ENCODE results near the gene SNAI1.
"Not testable (repeated sequence)": the region's sequence is repeated elsewhere in the genome, so short reads cannot be mapped to it uniquely, and the experiment has no call there.

The SNAI1 gene

DNA sequence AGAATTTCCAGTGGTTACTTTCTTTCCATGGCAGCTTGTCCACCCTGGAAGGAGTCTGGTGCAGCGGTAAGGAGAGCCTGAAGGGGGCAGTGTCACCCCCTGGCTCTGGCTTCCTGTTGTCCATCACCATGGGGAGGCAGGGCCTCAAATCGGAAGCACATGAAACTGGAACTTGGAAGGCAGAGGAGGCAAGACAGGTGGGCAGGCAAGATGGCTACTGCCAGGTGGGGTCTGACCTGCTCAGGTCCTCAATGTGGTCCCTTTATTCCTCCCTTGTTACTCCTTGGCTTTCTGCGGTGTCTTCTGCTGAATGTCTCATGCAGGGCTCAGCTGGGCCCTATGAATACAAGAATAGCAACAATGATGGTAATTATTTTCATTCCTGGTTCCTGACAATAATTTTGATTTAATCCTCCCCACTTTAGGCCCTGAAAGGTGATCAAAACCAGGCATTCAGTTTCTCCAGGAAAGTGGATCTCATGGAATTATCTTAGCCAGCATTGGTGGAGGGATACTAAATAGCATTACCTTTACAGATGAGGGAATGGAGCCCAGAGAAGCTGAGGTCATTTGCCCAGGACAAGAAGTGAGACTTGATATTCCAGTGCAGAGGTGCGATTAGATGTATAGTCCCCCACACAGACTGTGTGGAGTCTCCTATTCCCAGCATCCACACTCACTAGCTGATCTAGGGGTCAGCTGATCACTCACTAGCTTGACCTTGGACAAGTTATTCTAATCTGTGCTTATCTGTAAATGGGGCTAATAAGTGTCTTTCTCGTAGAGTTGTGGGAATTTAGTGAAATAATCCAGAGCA is 17.6 kb upstream of the SNAI1 start:
- no peak for DNase-seq

GRCh38 chr20:49965781-49966305 is 16.9 kb upstream of the SNAI1 start:
- no peak for DNase-seq

- no peak for DNase-seq
These were observed 15.9 kb upstream of the SNAI1 start for GRCh38 chr20:49966861-49967260.

DNA sequence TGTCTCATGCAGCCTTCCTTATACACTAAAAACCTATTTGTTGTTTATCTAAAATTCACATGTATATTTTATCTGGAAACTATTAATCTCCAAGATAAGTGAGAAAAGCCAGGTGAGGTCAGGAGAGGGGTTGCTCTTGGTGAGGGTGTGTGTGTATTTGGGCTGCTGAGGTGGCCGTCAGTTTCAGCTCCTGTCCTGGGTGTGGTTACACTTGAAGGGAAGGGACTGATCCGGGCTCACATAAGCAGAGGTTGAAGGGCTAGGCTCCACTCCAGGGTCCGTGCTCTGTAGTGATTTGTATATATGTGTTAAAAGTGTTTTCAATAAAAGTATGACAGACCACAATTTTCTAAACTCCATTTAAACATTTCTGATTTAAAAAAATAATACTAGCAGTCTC is 13.5 kb upstream of the SNAI1 start:
- DNase-seq, result no peak

- peak; percentile 19 for DNase-seq
These were observed 12.8 kb upstream of the SNAI1 start for GRCh38 chr20:49969946-49970345.

DNA sequence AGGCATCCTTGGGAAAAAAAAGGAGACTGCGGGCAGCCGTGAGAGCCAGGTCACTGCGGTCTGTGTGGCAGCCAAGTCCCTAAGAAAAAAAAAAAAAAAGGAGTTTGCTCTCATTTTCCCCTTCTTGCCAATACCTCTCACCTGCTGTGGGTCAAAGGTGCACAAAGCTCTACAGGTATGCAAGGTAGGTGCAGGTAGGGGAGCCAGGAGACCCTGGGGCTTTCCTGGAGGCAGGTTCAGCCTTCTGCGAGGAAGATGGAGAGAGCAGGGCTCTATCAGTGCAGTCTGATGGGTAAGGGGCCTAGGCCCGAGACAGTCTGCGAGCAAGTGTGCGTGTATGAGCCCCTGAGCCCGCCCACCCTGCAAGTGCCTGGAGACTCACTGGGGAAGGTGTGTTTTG is 12.3 kb upstream of the SNAI1 start:
- no peak for DNase-seq

GRCh38 chr20:49973981-49974380 is 8.8 kb upstream of the SNAI1 start:
- DNase-seq, result no peak

- DNase-seq, result no peak
These were observed 6.2 kb upstream of the SNAI1 start for GRCh38 chr20:49976542-49976941.

DNA sequence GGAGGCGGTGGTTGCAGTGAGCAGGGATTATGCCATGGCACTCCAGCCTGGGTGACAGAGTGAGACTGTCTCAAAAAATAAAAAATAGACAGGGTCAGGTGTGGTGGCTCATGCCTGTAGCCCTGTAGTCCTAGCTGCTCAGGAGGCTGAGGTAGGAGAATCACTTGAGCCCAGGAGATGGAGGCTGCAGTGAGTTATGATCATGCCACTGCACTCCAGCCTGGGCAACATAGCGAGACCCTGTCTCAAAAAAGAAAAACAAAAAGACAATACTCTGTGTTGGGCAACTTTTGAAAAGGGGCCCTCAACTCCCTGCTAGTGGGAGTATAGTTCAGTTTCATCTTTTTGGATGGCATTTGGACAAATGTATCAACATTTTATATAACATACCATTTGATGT is 5.0 kb upstream of the SNAI1 start:
- DNase-seq, result not testable (repeated sequence)

GRCh38 chr20:49978685-49979029 is 4.1 kb upstream of the SNAI1 start:
- no peak for DNase-seq

DNA sequence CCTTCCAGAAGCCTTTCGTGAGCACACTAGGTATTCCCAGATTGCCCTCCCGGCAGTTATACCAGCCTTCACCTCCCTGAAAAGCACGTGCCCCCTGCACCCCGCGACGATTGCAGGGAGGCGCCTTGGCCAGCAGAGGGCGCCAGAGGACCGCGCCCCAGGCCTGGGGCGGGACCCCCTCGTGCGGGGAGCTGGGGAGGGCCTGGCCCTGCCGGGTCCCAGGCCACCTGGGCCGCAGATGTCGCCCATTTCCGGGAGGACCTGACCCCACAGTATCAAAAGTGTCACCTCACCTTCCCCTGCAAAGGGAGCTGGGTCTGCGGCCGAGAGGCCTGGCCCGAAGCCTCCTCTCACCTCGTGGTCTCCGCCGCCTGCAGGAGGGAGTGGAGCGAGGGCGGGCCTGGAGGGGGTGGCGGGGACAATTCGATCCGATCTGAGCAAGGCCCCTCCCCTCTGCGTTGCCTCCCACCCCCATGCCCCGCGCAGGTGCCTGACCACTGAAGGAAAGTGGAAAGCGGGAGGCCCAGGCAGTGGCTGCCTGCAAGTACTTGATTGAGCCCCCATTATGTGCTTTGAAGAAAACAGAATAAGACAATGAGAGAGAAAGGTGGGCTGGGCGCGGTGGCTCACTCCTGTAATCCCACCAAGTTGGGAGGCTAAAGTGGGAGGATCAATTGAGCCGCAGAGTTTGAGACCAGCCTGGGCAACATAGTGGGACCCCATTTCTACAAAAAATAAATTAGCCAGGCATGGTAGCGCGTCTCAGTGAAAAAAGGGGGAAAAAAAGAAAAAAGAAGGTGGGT is 3.5 kb upstream of the SNAI1 start:
- peak; percentile 49 for DNase-seq

DNA sequence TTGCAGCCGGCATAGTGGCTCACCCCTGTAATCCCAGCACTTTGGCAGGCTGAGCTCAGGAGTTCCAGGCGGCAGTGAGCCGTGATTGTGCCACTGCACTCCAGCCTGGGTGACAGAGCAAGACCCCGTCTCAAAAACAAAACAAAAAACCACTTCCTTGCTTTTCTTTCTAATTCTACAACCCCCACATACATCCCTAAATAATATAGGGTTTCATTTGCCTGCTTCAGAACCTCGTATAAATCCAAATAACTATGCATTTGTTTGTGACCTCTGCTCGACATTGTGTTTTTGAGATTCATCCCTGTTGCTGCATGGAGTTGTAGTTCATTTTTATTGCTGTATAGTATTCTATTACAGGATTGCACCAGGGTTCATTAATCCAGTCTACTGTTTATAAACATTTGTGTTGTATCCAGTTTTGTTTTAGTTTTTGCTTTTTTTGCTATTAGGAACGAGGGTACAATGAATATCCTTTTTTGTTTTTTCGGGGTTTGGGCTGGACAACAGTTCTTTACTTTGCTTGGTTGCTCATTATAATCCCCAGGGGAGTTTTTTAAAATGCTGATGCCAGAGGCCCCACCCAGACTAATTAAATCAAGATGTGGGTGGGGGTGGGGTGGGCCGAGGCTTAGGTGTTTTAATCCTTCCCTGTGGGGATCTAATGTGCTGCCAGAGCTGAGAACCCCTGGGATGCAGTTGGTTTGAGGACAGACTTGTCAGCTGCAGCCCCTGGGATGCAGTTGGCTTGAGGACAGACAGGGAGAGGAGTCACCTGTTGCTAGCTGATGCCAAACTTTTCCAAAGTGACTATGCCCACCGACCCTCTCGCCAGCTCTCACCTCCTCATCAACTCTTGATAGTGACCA is 2.4 kb upstream of the SNAI1 start:
- DNase-seq, result no peak

DNA sequence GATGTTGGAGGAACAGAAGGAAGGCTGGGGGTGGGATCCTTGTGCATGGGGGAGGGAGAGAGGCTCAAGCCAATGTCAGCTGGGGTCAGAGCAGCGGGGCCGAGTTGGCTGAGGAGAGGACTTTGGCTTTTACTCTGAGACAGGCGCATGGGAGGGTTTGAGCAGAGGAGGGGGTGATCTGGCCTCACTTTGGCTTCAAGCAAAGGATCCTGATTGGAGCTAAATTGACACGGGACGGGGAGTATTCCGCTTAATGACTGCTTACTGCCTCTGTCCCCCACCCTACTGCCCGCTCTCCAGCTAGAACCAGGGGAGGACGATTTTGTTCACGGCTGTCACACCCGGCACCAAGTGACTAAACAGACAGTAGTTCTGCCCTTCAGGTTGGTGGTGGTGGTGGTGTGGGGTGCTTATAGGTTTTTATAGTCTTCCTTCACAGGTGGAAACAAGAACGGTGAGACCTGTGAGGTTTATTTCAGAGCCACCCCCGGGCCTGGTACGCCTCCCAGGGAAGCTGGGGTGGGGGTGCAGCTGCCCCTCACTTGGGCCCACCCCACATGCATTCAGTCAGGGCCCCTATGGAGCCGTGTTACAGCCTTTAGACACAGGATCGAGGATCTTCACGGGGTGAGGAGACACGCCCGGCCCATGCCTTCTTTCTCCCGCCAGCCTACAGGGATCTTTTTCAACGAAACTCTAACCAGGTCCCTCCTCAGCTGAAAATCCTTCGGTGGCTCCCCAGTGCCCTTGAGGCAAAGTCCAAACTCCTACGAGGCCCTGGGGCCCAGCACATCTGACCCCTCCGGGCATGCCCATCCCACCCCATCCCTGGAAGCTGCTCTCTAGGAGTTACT is 1.3 kb upstream of the SNAI1 start:
- no peak for DNase-seq

GRCh38 chr20:49982072-49982345 is 771 bp upstream of the SNAI1 start:
- no peak for DNase-seq

- no peak for DNase-seq
These were observed 505 bp downstream of the SNAI1 start for GRCh38 chr20:49983123-49983847.

DNA sequence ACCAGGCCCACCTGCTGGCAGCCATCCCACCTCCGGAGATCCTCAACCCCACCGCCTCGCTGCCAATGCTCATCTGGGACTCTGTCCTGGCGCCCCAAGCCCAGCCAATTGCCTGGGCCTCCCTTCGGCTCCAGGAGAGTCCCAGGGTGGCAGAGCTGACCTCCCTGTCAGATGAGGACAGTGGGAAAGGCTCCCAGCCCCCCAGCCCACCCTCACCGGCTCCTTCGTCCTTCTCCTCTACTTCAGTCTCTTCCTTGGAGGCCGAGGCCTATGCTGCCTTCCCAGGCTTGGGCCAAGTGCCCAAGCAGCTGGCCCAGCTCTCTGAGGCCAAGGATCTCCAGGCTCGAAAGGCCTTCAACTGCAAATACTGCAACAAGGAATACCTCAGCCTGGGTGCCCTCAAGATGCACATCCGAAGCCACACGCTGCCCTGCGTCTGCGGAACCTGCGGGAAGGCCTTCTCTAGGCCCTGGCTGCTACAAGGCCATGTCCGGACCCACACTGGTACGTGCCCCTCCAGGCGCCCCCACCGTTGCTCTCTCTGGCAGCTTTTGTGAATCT is 1.1 kb downstream of the SNAI1 start:
- DNase-seq, result no peak

DNA sequence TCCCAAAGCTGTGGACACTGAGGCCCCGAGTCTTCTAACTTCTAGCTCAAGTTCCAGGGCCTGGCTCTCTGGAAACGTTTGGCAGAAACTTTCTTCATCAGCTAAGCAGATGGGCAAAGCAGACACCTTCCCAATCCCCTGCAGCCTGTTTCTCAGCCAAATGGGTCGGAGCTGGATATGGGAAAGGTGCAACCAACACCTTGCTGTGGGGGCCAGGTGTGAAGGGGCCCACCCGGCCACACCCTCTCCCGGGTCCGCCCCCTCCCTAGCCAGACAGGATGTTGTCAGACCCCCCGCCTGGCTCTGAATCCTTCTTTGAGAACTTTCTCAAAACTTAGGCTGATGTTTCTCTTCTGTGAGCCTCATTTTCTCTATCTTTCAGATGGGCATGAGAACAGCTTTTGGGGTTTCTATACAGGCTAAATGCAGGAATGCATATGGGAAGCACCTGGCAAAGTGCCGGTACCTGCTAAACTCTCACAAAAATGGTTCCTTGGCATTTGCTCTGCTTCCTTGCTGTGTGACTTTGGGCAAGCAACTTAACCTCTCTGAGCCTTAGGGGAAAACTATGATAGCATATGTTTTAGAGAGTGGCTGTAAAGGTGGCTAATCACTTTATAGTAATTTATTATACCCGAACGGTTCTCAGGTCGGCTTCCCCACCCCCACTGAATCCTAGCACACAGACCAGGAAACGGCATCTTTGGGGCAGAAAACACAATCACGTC is 1.8 kb downstream of the SNAI1 start:
- DNase-seq, result no peak

DNA sequence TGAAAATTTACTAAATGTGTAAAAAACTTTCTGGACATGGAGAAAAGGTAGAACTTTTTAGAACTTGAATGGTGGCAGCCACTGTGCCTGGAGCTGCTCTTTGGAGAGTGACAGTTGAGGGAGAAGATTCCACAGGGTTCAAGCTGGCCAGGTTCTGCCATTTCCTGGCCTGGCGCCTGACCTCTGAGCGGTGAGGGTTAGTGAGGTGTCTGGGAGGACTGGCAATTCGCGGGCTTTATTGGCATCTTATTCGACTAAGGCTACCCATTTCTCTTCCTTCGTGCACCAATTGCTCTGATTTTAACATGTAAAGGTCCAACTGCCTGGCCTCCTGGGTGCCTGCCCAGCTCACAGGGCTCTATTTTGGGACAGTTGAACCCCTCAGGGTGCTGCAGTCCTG is 2.4 kb downstream of the SNAI1 start:
- no peak for DNase-seq

- DNase-seq, result no peak
These were observed 2.8 kb downstream of the SNAI1 start for GRCh38 chr20:49985617-49986016.

DNA sequence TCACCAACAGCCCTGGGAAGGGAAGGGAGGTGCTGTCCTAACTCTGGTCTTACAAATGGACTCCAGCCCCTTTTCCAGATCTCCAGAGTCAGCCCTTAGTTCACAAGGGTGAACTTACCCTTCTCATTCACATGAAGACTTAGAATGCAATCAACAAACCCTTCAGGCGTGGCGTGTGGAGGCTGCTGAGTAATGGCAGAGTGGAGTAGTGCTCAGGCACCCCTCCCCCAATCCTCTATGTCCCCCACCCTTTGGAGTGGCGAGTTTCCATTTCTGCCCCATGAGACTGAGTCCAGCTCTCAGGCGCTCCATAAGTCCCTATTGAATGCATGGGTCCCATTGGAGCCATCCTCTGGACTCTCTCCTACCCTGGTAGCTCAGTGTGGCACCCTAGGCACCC is 3.3 kb downstream of the SNAI1 start:
- no peak for DNase-seq

All from NCI-H2171 (cell line).